Prostate gland (tissue), 2 donors: ENCODE data around the gene OGA. TPM values are rescaled to one million over a fixed set of nuclear protein-coding genes. Genes with fewer than 3 reads are reported as not detected.

Experiments used
- DNase-seq: peaks from one replicate; pipeline ENCODE4 v3.0.0-alpha.2; 2019; ENCODE audit warnings: low spot score
- H3K27ac ChIP-seq, 2 donors: fragments of 200-600 bp; sonication (generic); 2 replicates each; pipeline ENCODE4 v1.5.1; 2017 to 2019
- H3K27me3 ChIP-seq: fragments of 200-600 bp; sonication (generic); replicated peaks from 2 replicates; pipeline ENCODE4 v1.5.1; 2019; ENCODE audit not compliant: insufficient read depth
- H3K36me3 ChIP-seq, 2 donors: fragments of 200-600 bp; sonication (generic); 1 replicate in 1 of 2; 2 replicates in 1 of 2; pipeline versions ENCODE4 v1.5.1 to v1.8.1; 2017 to 2019
- H3K4me1 ChIP-seq: fragments of 200-600 bp; sonication (generic); replicated peaks from 2 replicates; pipeline ENCODE4 v1.5.1; 2019
- H3K4me3 ChIP-seq, 2 donors: fragments of 200-600 bp; sonication (generic); 2 replicates each; pipeline ENCODE4 v1.5.1; 2017 to 2019
- H3K9me3 ChIP-seq: fragments of 200-600 bp; sonication (generic); 2 replicates; pipeline ENCODE4 v1.5.1; 2017
- CTCF ChIP-seq, 4 experiments: fragments of 200-600 bp in 2 of 4; fragments of 450-650 bp in 2 of 4; sonication (generic) in 2 of 4; IDR thresholded peaks; 1 replicate in 3 of 4; 2 replicates in 1 of 4; pipeline ENCODE4 v1.5.1; 2016 to 2019; ENCODE audit warnings: antibody characterized with exemption in 4 of 4, mild to moderate bottlenecking in 2 of 4, moderate library complexity in 2 of 4
- POLR2A ChIP-seq: fragments of 450-650 bp; IDR thresholded peaks from one replicate; pipeline ENCODE4 v1.6.1; 2016; ENCODE audit warnings: antibody characterized with exemption, mild to moderate bottlenecking
- POLR2AphosphoS5 ChIP-seq: sonication (generic); formaldehyde crosslinking; IDR thresholded peaks from one replicate; pipeline ENCODE4 v1.6.1; 2017; ENCODE audit warnings: antibody characterized with exemption
- WGBS: methylation state at CpG from one replicate; pipeline ENCODE4 v1.1.5; 2018; 5-methylcytosine and 5-hydroxymethylcytosine counted together
- intact Hi-C: fragments of 100-400 bp; cut with DNase I; formaldehyde crosslinking; loops from one replicate; pipeline ENCODE4 v1.14.2; 2022
- total RNA-seq, 2 donors: library from RNA; depleted of rRNA; stranded (reverse); fragments of >200 nt; gene quantifications; one replicate each; pipeline ENCODE4 v1.1.0, GENCODE V29; 2016

The OGA gene
- total RNA-seq, 2 donors from 2014 or later = 82.5 to 143 TPM

GRCh38 chr10:101845893-101846292 lies 27.6 kb upstream of the OGA start:
- no peak for TF ChIP-seq CTCF (IDR thresholded peaks at IDR 0.05)
- no peak for TF ChIP-seq POLR2AphosphoS5
- TF ChIP-seq POLR2A = no peak
- Histone ChIP-seq H3K36me3 (no peaks in the 10 kb centered on the region), H3K27me3 (no peaks in the 10 kb centered on the region), H3K9me3 (no peaks in the 10 kb centered on the region), H3K4me1 (no peaks in the 10 kb centered on the region), H3K4me3 (no peak overlapping the region), H3K27ac (no peak overlapping the region)
- no peak for DNase-seq
- WGBS = 92% methylated on average over 3 of the region's 3 CpGs
- intact Hi-C loops = no loop called here

GRCh38 chr10:101843032-101844021 lies 25.1 kb upstream of the OGA start, which contains the start of gene KCNIP2:
Gene KCNIP2 (minus strand): TSS chr10:101843800. CDS start chr10:101843568, 232 bp downstream.
- Histone ChIP-seq H3K4me3 (no peak within 1 kb of the TSS), H3K27me3 (no peaks in the 10 kb centered on the region), H3K9me3 (no peaks in the 10 kb centered on the region), H3K4me1 (no peaks in the 10 kb centered on the region), H3K27ac (no peak within 1 kb of the TSS), H3K36me3 (no peaks in the 10 kb centered on the region)
- no peak for TF ChIP-seq POLR2AphosphoS5
- TF ChIP-seq CTCF (IDR thresholded peaks at IDR 0.05) = peak in 2 of 4 experiments; percentile 26 to 31
- WGBS = 36% methylated on average over 45 of the region's 60 CpGs
- intact Hi-C loops = loop anchor here (5.0 kb wide), 1 partner anchor 169 kb away; no protein-coding TSS in a partner anchor
- no peak for DNase-seq

GRCh38 chr10:101841826-101842225 lies 23.6 kb upstream of the OGA start:
- intact Hi-C loops = loop anchor here (5.0 kb wide), 1 partner anchor 170 kb away; no protein-coding TSS in a partner anchor
- no peak for TF ChIP-seq CTCF (IDR thresholded peaks at IDR 0.05)
- no peak for TF ChIP-seq POLR2A
- TF ChIP-seq POLR2AphosphoS5 = no peak

GRCh38 chr10:101840741-101841453 lies 22.7 kb upstream of the OGA start:
- Histone ChIP-seq H3K9me3 (no peaks in the 10 kb centered on the region), H3K36me3 (no peaks in the 10 kb centered on the region), H3K27ac (no peak overlapping the region), H3K27me3 (no peaks in the 10 kb centered on the region), H3K4me3 (no peak overlapping the region), H3K4me1 (no peaks in the 10 kb centered on the region)
- intact Hi-C loops = loop anchor here (5.0 kb wide), 1 partner anchor 171 kb away; no protein-coding TSS in a partner anchor
- peak; percentile 55 for DNase-seq
- TF ChIP-seq POLR2AphosphoS5 (no peak), CTCF (IDR thresholded peaks at IDR 0.05) (peak; percentile 50 to 82 (median 70)), POLR2A (no peak)
- 2% methylated on average over 46 of the region's 46 CpGs for WGBS

More at GRCh38 chr10:101841826-101842225, 23.6 kb upstream of the OGA start:
- no peaks in the 10 kb centered on the region for H3K9me3 ChIP-seq
- H3K27me3 ChIP-seq = no peaks in the 10 kb centered on the region
- no peak overlapping the region for H3K27ac ChIP-seq
- H3K4me3 ChIP-seq = no peak overlapping the region
- no peaks in the 10 kb centered on the region for H3K4me1 ChIP-seq
- H3K36me3 ChIP-seq = no peaks in the 10 kb centered on the region
- DNase-seq = no peak
